HG03108 (cell line): ENCODE measurements around the gene DPYD.

ENCODE experiments used
- ATAC-seq: cut with Tn5 transposase; IDR thresholded peaks from one replicate; pipeline ENCODE4 v1.9.1; 2021; ENCODE audit warnings: moderate library complexity; ENCODE audit not compliant: unreplicated experiment

DPYD gene

GRCh38 chr1:97920832-97921571 is at the start of gene DPYD:
Gene DPYD (minus strand): TSS chr1:97921034. CDS start chr1:97920922, 112 bp downstream.
- peak; percentile 84 for ATAC-seq

- ATAC-seq: no peak
Observed at GRCh38 chr1:97960470-97960869, 39.6 kb upstream of the DPYD start.

- no peak for ATAC-seq
Observed at GRCh38 chr1:97947695-97948094, 26.9 kb upstream of the DPYD start.

GRCh38 chr1:97943354-97943753 is 22.5 kb upstream of the DPYD start:
- ATAC-seq: no peak

- no peak for ATAC-seq
Observed at GRCh38 chr1:97942161-97943123, 21.6 kb upstream of the DPYD start.

- no peak for ATAC-seq
Observed at GRCh38 chr1:97938285-97938642, 17.4 kb upstream of the DPYD start.

GRCh38 chr1:97936976-97937375 is 16.1 kb upstream of the DPYD start:
- ATAC-seq: no peak

- ATAC-seq: no peak
Observed at GRCh38 chr1:97934491-97934890, 13.7 kb upstream of the DPYD start.

- ATAC-seq: no peak
Observed at GRCh38 chr1:97929874-97930851, 9.3 kb upstream of the DPYD start.

GRCh38 chr1:97926017-97926708 is 5.3 kb upstream of the DPYD start:
- no peak for ATAC-seq

GRCh38 chr1:97925151-97925550 is 4.3 kb upstream of the DPYD start:
- ATAC-seq: no peak

- ATAC-seq: no peak
Observed at GRCh38 chr1:97923811-97924210, 3.0 kb upstream of the DPYD start.

GRCh38 chr1:97920276-97920831 is 480 bp downstream of the DPYD start:
- ATAC-seq: peak; percentile 25

- ATAC-seq: no peak
Observed at GRCh38 chr1:97919585-97920261, 1.1 kb downstream of the DPYD start.

GRCh38 chr1:97918961-97919360 is 1.9 kb downstream of the DPYD start:
- ATAC-seq: no peak

- ATAC-seq: no peak
Observed at GRCh38 chr1:97913506-97914139, 7.2 kb downstream of the DPYD start.

- no peak for ATAC-seq
Observed at GRCh38 chr1:97911266-97912215, 9.3 kb downstream of the DPYD start.

- ATAC-seq: no peak
Observed at GRCh38 chr1:97909266-97909665, 11.6 kb downstream of the DPYD start.
